GM18867 (cell line): ENCODE measurements around the gene CD84.
"Not testable (repeated sequence)": the region's sequence is repeated elsewhere in the genome, so short reads cannot be mapped to it uniquely, and the experiment has no call there.

ENCODE experiments used
- ATAC-seq: cut with Tn5 transposase; IDR thresholded peaks from one replicate; pipeline ENCODE4 v1.9.1; 2021; ENCODE audit warnings: mild to moderate bottlenecking, moderate library complexity; ENCODE audit not compliant: unreplicated experiment

Gene CD84

DNA sequence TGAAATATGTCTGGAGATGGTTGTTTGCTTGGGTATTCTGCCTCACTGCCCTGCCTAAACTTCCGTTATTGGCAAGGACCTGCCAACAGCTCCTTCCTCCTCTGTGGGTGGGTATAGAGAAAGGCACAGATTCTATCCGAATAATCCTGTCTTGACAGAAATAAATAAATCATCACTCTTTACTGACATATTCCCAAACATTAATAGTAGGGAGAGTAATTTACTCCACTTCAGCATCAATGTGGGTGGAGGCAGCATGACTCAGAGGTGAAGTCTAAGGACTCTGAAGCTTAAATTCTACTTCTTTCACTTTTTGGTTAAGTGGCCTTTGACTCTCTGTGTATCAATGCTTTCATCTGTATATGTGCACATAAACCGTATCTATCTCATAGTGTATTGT, 2.9 kb downstream of the CD84 start:
- ATAC-seq: no peak

DNA sequence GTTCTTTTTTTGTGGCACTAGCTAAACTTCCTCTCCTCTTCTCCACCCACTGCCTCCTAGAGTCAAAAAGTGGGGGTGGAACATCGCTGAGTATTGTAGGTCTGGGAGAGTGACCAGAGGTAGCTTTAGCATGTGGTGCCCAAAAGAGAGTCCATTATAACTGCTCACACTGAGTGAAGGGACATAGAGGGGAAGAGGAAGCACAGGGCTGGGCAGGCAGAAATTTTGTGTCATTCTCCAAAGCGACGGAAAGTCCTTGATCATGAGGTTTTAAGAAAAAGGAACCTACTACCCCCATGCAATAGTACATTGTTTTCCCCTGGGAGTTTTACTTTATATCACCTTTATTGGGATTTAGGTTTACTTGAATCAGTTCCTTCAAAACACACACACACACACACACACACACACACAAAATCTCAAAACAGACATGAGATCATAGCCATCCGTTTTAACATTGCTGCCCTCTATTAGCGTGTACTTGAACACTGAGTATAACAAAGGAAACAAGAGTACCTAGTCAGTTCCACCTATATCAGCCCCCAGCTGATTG, 4.1 kb downstream of the CD84 start:
- ATAC-seq: no peak

DNA sequence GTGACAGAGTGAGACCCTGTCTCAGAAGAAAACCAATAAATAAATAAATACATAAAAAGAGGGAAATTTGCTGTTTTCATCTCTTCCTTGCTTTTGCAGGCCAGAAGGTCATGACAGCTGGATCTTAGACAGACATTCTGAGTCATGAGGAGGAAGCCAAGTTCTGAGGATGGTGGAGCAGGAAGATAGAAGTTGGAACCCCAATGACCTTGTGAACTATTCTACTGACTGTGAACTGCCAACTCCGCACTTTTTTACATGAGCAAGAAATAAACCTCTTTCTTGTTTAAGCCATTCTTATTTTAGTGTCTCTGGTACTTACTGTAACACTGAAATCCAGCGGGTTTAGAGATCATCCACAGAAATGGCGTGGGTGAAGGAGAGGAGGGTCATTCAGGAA, 8.5 kb downstream of the CD84 start:
- no peak for ATAC-seq

DNA sequence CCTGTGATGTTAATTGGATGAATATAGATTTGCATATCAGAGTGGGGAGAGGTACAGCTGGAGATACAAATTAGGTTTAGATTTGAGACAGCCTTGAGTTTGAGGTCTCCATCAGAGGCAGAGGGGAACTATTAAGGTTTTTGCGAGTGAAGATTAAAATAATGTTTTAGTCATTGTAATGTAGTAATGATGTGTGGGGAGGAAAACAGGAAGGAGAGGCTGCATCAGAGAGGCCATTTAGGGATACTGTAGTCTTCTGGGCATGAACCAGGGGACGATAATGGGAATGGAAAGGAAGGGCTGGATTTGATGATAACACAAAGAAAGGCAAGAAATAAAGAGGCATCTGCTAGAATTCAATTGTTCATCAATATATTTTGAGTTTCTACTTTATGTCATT, 9.5 kb downstream of the CD84 start:
- ATAC-seq: no peak

DNA sequence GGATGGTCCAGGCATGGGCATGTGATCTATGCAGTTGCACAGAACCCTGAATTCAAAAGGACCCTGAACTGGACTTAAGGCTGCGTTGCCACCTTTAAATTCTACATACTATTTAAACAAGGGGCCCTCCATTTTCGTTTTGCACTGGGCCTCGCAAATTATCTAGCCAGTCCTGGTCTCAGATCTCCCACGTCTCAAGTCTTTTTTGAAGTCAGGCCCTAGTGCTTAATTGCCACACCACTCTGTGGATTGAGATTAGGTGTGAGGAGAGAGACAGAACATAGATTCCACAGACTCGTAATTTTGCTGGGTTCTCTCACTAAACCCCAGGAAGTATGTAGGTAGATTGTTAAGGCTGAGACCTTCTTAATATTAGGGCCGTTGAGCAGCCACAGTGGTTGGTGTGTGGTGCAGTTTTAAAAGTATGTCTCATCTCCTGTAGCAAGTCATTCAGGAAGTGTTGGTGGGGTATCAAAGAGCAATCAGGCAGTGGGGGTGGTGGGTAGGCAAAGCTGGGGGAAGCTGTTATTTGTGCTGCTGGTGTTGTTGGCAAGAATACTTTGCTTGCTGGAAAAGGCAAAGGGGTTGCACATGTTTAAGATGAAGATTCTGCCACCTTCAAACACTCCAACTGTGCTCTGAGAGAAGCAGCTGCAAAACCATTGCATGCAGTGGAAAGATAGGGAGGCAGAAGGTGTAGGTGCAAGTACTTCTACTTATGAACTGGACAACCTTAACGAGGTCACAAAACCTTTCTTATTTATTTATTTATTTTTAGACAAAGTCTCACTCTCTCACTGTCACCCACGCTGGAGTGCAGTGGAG, 11.2 kb downstream of the CD84 start:
- peak; percentile 66 for ATAC-seq

DNA sequence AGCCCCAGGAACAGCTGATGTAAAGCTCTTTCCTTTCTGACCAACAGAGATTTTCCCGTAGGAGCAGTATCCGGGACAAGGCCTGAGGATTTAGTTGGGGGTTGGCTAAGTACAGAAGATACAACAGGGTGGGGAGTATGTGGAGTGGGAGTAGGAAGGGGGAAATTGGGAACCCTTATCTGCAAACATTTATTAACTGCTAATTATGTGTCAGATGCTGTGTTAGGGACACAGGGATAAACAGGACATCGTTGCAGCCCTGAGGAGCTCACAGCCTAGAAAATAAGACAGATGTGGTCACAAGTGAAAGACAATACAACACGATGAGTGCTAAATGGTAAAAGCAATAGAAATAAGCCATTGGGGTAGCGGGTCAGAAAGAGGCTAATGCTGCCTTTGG, 12.0 kb downstream of the CD84 start:
- ATAC-seq: no peak

DNA sequence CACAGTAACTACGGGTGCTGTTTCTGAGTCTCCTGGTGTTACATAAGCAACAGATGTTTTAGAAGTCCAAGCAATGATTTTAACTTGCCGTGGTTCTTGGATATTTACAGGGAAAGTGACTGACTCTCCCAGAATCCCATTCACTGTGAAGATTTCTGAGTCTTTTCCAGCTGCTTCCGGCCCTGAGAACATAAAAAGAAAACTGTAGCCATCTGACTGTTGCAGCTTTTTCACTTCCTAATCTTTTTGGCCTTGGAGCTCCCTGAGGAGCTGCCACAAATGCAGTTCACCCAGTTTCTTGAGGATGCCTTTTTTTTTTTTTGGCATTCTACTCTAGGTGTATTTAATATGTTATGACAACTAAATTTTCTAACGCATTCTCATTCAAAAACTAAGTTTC, 13.7 kb downstream of the CD84 start:
- ATAC-seq: no peak

DNA sequence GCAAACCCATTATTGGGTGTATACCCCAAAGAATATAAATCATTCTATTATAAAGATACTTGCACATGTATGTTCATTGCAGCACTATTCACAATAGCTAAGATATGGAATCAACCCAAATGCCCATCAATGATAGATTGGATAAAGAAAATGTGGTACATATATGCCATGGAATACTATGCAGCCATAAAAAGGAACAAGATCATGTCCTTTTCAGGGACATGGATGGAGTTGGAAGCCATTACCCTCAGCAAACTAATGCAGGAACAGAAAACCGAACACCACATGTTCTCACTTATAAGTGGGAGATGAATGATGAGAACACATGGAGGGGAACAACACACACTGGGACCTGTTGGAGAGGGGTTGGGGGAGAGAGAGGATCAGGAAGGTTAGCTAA, 16.1 kb downstream of the CD84 start:
- not testable (repeated sequence) for ATAC-seq

DNA sequence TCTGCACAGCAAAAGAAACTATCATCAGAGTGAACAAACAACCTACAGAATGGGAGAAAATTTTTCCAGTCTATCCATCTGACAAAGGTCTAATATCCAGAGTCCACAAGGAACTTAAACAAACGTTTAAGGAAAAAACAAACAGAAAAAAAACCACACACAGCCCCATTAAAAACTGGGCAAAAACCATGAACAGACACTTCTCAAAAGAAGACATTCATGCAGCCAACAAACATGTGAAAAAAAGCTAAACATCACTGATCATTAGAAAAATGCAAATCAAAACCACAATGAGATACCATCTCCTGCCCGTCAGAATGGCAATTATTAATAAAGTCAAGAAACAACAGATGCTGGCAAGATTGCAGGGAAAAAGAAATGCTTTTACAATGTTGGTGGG, 16.6 kb downstream of the CD84 start:
- ATAC-seq: not testable (repeated sequence)

DNA sequence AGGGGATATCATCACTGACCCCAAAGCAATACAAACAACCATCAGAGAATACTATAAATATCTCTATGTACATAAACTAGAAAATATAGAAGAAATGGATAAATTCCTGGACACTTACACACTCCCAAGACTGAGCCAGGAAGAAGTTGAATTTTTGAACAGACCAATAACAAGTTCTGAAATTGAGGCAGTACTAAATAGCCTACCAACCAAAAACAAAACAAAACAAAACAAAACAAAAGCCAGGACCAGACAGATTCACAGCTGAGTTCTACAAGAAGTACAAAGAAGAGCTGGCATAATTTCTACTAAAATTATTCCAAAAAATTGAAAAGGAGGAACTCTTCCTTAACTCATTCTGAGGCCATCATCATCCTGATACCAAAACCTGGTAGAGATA, 18.5 kb downstream of the CD84 start:
- ATAC-seq: no peak

DNA sequence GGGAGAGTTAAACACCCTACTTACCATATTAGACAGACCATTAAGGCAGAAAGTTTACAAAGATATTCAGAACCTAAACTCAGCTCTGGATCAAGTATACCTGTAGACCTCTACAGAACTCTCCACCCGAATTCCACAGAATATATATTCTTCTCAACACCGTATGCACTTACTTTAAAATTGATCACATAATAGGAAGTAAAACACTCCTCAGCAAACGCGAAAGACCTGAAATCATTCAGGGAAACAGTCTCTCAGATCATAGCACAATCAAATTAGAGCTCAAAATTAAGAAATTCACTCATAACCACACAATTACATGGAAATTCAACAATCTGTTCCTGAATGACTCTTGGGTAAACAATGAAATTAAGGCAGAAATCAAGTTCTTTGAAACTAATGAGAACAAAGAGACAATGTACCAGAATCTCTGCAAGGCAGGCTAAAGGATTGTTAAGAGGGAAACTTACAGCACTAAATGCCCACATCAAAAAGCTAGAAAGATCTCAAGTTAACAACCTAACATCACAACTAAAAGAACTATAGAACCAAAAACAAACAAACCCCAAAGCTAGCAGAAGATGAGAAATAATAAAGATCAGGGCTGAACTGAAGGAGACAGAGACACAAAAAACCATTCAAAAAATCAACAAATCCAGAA, 19.1 kb downstream of the CD84 start:
- no peak for ATAC-seq

DNA sequence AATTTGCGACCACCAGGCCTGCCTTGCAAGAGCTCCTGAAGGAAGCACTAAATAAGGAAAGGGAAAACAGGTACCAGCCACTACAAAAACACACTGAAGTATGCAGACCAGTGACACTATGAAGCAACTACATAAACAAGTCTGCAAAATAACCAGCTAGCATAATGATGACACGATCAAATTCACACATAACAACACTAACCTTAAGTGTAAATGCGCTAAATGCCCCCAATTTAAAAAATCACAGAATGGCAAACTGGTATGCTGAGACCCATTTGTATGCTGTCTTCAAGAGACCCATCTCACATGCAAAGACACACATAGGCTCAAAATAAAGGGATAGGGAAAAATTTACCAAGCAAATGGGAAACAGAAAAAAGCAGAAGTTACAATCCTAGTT, 19.9 kb downstream of the CD84 start:
- ATAC-seq: not testable (repeated sequence)

DNA sequence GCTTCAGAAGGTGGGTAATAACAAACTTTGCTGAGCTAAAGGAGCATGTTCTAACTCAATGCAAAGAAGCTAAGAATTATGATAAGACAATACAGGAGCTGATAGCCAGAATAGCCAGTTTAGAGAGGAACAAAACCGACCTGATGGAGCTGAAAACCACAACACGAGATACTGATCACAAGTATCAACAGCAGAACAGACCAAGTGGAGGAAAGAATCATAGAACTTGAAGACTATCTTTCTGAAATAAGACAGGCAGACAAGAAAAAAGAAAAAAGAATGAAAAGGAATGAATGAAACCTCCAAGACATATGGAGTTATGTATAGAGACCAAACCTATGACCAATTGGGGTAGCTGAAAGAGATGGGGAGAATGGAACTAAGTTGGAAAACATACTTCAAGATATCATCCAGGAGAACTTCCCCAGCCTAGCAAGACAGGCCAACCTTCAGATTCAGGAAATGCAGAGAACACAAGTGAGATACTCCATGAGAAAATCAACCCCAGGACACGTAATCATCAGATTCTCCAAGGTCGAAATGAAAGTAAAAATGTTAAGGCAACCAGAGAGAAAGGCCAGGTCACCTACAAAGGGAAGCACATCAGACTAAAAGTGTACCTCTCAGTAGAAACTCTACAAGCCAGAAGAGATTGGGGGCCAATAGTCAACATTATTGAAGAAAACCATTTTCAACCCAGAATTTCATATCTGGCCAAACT, 20.5 kb downstream of the CD84 start:
- no peak for ATAC-seq

DNA sequence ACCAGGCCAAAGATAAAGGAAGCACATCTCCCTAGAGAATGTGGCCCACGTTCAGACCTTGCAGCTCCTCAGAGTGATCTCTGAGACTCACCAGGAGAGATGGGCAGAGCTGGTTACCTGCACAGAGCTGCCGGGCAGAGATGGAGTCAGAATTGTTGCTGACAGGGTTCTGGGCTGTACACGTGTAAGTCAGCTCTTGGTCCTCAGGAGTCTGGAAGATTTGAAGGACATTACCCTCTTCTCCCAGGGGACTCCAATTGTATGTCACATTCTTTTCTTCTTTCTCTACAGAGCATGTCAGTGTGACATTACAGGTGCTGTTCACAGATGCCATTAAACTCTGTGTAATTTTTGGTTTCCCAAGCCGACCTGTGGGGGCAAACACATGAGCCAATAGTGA, 25.5 kb downstream of the CD84 start:
- no peak for ATAC-seq

DNA sequence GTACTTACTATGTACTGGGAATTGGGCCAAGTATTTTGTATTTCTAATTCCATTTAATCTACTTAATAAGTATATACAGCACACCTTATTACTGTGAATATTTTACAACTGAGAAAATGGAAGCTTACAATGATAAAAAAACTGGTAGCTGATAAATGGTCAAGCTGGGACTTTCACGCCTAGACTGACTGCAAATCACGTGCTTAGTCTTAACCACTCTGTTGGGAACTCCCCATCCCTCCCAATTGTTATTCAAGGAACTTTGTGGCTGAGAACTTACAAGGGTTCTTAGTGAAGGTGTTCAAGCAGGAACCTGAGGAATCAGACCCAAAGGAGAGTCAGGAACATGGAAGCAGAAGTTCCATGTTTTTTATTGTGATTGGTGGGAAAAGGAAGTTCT, 26.9 kb downstream of the CD84 start:
- ATAC-seq: no peak

DNA sequence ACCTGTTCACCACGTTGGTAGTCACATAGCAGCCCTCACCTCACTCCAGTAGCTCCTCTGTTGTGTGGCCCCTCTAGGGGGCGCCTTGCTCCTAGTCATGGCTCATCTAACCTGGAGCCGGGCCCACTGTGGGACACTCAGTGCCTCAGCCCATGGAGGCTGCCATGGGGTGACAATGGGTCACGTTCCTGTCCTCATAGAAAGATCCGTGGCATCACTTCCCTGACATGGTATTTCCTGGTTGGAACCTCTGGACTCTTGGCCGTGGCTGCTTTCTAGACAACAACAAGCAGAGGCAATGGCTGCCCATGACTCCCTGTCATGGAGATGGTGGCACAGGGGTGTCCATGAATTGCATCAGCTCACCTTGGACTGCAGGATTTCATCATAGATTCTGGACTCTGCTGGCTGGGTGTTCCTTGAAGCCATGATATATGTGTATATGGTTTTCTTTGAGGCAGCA, 28.7 kb downstream of the CD84 start:
- ATAC-seq: no peak

DNA sequence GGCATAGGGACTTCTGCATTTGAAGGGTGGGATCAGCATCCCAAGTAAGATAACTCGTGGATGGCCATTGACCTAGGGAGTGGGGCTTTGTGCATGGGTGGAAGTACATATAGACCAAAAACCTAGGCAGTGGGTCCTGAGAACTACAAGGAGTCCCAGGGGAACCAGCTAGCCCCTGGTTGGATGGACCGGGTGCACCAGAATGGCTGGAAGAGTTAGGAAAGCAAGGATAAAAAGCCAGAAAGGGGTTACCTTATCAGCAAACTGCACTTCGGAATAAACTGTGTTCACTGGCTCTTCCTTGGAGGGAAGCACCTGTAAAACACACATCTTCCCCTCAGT, 29.7 kb downstream of the CD84 start:
- ATAC-seq: no peak

DNA sequence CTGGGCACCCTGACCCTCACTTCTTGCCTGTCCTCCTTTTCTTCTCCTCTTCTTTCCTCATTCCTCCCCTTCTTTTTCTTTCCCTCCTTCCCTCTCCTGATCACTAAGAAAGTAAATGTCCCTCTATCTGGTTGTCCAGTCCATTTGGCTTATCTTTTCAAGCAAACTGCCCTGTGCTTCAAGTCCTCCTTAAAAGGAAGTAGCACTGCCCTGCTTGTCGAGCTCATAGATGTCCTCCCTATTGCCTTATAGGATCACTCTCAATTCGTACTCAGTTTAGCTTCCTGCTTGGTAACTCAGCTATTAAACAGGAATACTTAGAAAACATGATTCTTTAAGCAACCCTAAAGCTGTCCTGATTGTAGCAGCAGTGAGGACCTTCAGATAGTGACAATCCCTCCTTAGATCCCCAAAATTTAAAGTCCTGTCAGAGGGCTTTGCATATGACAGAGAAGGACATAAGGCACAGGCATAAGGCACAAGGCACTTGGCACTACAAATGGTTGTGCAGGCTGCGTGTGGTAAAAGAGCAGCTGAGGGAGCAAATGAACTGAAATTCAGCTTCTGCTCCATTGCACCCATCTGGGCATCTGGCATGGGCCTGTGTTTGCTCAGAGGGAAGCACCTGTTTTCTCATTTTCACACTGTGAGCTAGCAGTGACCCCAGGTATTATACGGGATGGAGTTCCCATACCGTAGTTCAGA, 30.2 kb downstream of the CD84 start:
- ATAC-seq: peak; percentile 57

DNA sequence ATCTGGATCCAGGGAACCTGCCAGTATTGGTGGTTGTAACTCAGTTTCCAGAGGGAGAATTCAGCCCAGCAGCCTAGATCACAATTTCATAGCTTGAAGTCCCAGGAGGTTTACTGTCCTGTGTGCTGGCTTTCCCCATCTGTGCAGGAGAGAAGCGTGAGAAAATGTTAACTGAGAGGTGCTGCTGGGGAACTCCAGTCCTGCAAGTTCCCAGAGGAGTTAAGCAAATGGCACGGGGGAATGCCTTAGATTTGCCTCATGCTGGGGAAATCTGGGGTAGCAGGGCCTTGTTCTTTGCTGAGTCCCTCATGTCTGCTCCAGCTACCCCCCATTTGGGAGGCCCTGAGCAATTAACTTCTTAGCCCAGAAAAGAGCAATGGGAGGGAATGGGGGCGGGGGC, 31.1 kb downstream of the CD84 start:
- no peak for ATAC-seq

DNA sequence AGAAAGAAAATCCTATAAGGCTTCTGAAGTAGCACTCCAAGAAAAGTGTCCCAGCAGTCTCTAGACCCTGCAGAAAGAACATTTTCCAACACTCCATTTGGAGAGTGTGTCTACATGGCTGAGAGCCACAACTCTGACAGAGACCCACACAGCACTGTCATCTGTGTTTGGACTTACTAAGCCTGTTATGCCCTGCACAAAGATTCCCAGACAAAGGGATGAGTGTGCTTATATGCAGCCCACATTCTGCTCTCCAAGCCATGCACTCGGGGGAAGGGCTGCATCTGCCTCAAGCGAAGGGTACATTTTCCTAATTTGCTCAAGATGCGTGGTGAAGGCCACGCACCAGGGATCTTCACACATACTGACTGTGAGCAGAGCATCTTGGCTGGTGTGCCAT, 31.9 kb downstream of the CD84 start:
- ATAC-seq: no peak

DNA sequence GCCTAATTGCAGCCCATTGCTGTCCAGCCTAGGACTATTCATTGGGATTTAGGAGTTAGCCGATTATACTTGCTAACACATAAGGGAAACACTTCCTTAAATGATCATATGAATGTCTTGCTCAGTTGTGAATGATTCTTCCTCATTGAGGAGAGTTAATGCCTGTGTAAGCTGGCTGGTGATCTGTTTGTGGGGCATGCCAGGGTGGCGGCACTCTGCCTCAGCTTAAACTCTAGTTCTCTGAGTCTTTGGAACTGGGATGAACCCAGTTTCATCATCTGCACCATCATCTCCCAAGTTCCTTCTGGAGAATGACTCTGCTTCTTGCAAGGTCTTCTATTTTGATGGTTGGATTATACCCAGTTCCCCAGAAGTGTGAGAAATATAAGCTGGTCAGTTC, 32.4 kb downstream of the CD84 start:
- ATAC-seq: no peak
